Stimulated activated CD4-positive, alpha-beta T cell treated with anti-CD3 and anti-CD28 coated beads, Interleukin-12 subunit alpha, Interleukin-12 subunit beta, amount 100 ng/mL, for 4 hours (primary cell): ENCODE data around the gene DNAH9.

Experiments used
- DNase-seq: peaks from one replicate; pipeline ENCODE4 v3.0.0-alpha.2; 2020

DNAH9 gene

DNA sequence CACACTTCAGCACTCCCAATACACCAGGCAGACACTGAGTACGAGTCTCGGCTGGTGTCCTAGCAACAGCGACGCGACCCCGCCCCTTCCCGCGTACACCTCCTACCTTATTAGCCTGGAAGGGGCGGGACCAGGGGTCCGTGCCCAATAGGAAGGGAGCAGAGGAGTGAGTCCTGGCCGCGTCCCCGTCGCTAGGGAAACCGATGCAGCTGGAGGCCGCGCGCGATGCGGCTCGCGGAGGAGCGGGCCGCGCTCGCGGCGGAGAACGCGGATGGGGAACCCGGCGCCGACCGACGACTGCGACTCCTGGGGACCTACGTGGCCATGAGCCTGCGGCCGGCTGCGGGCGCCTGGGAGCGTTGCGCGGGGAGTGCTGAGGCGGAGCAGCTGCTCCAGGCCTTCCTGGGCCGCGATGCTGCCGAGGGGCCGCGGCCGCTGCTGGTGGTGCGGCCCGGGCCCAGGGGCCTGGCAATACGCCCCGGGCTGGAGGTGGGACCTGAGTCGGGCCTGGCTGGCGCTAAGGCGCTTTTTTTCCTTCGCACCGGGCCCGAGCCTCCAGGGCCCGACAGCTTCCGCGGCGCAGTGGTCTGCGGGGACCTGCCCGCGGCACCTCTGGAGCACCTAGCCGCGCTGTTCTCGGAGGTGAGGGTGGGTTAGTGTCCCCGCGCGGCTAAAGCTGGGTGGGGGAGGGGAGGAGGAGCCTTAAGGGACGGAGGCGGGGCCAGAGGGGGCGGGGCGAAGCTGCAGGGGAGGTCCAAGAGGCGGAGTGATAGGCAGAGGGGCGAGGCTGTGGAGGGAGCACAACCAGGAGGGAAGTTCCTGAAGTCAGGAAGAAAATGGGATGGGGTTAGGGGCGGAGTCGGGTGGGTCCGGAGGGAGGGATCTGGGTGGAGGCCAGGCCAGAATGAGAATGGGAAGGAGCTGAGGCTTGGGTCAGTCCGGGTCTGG lies at the start of gene DNAH9:
Gene DNAH9, plus strand, starts transcription at position 197 of the 948 bp plus-strand sequence. Its CDS starts 29 bp downstream, at position 226.
- DNase-seq, result peak; percentile 15

- DNase-seq, result no peak
Measured at GRCh38 chr17:11550431-11550830, 47.8 kb upstream of the DNAH9 start.

- no peak for DNase-seq
Measured at GRCh38 chr17:11551442-11551841, 46.8 kb upstream of the DNAH9 start.

- no peak for DNase-seq
Measured at GRCh38 chr17:11553135-11553534, 45.1 kb upstream of the DNAH9 start.

- no peak for DNase-seq
Measured at GRCh38 chr17:11554042-11554441, 44.2 kb upstream of the DNAH9 start.

- DNase-seq, result no peak
Measured at GRCh38 chr17:11554542-11554941, 43.7 kb upstream of the DNAH9 start.

DNA sequence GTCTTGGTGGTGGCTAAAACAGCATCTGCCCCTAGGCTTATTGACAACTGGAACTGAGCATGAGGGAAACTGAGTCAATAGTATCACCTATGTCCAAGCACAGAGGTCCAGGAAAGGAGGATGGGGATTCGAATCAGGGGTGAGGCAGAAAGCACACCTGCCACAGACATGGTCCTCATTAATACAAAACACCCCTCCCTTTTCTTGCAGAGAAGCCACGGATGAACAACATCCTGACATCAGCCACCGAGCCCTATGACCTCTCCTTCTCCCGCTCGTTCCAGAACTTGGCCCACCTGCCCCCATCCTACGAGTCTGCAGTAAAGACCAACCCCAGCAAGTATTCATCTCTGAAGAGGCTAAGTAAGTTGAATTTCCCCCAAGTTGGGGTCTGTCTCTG lies 42.7 kb upstream of the DNAH9 start:
- no peak for DNase-seq

DNA sequence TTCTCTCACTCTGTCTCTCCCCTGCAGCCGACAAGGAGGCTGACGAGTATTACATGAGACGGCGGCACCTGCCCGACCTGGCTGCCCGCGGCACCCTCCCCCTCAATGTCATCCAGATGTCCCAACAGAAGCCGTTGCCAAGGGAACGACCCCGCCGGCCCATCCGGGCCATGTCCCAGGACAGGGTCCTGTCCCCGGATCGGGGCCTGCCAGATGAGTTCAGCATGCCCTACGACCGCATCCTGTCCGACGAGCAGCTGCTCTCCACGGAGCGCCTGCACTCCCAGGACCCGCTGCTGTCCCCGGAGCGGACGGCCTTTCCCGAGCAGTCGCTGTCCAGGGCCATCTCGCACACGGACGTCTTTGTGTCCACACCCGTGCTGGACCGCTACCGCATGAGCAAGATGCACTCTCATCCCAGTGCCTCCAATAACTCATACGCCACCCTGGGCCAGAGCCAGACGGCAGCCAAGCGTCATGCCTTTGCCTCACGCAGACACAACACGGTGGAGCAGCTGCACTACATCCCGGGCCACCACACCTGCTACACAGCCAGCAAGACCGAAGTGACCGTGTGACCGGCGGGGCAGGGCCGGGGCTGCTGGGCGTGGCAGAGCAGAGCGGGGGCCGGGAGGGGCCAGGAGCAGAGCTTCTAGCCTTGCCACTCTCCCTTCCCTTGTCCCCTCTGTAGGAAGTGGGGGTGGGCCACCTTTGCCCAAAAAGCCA lies 40.4 kb upstream of the DNAH9 start:
- no peak for DNase-seq

- no peak for DNase-seq
Measured at GRCh38 chr17:11558681-11559234, 39.5 kb upstream of the DNAH9 start.

- no peak for DNase-seq
Measured at GRCh38 chr17:11559601-11560000, 38.7 kb upstream of the DNAH9 start.

GRCh38 chr17:11561281-11561680 lies 37.0 kb upstream of the DNAH9 start:
- no peak for DNase-seq

DNA sequence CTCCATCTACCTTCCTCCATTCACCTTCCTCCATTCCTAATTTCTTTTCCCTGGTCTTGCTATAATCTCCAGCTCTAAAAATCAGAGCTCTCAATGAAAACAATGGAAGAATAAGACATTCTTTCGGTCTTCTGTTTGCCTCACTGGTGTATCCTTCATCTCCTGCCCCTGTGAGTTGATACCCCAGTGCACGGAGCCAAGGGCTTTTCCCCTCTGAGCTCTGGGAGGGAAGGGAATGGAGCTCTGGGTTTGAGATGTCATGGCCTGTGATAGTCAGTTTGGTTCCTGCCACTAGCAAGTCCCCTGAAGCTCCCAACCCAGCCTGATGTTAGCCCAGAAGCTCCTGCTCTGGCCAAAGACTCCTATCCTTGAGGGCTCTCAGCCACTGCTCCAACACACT lies 36.6 kb upstream of the DNAH9 start:
- no peak for DNase-seq

DNA sequence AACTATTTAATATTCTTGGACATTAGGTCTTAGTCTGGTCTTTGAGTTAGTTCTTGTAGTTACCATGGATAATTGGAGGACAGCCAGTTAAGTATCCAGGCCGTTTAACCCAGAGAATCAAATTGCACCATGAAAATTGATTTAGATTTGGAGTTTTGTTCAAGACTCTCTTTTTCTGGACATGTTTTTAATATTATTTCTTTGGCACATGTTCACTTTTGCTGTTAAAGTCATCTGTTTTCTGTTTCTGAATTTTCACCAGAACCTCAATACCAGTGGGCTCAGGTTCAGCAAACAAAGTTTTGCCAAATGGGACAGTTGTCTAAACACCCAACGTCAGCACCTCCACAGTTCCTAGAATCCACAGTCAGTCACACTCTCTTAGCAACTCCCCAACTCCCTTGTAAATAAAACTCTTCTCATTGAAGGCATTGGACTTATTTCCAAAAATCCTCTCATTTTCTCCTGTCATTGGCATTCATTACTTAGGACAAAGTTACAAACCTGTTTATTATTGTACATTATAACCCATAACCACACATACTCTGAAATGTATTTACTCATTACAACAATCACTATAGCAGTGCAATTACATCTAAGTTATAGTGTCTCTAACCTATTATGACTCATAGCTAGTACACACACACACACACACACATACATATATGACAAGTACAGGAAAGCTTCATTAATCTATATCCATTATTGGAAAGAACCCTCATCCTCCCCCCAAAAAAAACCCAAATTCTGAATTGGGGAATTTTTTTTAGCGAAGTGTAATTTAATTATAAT lies 33.5 kb upstream of the DNAH9 start:
- no peak for DNase-seq

- no peak for DNase-seq
Measured at GRCh38 chr17:11565591-11565990, 32.7 kb upstream of the DNAH9 start.

- DNase-seq, result no peak
Measured at GRCh38 chr17:11578998-11579397, 19.3 kb upstream of the DNAH9 start.

- no peak for DNase-seq
Measured at GRCh38 chr17:11580677-11581076, 17.6 kb upstream of the DNAH9 start.

- no peak for DNase-seq
Measured at GRCh38 chr17:11582217-11582616, 16.1 kb upstream of the DNAH9 start.

- DNase-seq, result no peak
Measured at GRCh38 chr17:11583306-11583992, 14.8 kb upstream of the DNAH9 start.

- no peak for DNase-seq
Measured at GRCh38 chr17:11589716-11590115, 8.6 kb upstream of the DNAH9 start.

- no peak for DNase-seq
Measured at GRCh38 chr17:11601661-11602060, 3.4 kb downstream of the DNAH9 start.

DNA sequence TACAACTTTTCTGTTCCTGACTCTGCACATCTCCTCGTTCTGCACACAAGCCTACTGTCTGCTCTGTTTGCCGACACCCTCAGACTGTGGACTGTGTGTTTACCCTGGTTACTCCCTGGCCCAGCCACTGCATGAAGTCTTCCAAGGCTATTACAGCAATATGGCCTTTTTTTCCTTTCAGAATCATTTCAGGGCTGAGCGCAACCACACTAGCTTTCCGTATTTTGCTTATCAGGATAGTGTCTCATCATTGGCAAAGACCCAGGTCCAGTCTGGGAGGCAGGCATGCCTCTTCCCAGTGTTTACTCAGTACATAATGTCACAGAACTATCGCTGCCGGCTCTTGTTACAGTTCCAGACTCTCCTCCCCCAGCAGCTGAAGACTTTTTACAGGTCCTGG lies 10.1 kb downstream of the DNAH9 start:
- DNase-seq, result no peak

GRCh38 chr17:11610999-11611566 lies 12.8 kb downstream of the DNAH9 start:
- no peak for DNase-seq
